GM12878 (cell line): ENCODE results near the gene CCDC9. TPM values are rescaled to one million over a fixed set of nuclear protein-coding genes. Genes with fewer than 3 reads are reported as not detected.

Source experiments
- ATAC-seq: fragments of 200-7000 bp; cut with Tn5 transposase; 3 replicates; pipeline ENCODE4 v1.9.1; 2020; ENCODE audit warnings: mild to moderate bottlenecking, moderate library complexity
- BruUV-seq: library from RNA; stranded (reverse); fragments of 400-500 nt; replicated peaks from 2 replicates; lab custom pipeline; 2021; lab: Mats Ljungman, UMichigan
- CTCF ChIA-PET: fragments of 300-600 bp; sonication (Branson Sonifier 250); formaldehyde crosslinking; extraction: SDS; loops from one replicate; lab custom pipeline; 2021; ENCODE audit warnings: inconsistent platforms; lab: Yijun Ruan, JAX
- POLR2A ChIA-PET: fragments of 350-600 bp; formaldehyde crosslinking; extraction: SDS; loops from one replicate; lab custom pipeline; 2021; ENCODE audit warnings: inconsistent platforms; lab: Charles Lee
- RAD21 ChIA-PET: fragments of 300-600 bp; sonication (Branson Sonifier 250); formaldehyde crosslinking; loops from one replicate; lab custom pipeline; 2023; ENCODE audit warnings: antibody characterized with exemption; ENCODE audit not compliant: unreplicated experiment; lab: Charles Lee
- SMC1A ChIA-PET: fragments of 300-600 bp; sonication (Branson Sonifier 250); formaldehyde crosslinking; loops from one replicate; lab custom pipeline; 2023; ENCODE audit not compliant: unreplicated experiment, uncharacterized antibody; lab: Charles Lee
- DNase-seq: peaks from one replicate; pipeline ENCODE4 v3.0.0-alpha.2; 2011; ENCODE audit warnings: low read depth, low spot score
- FAIRE-seq: peaks from 3 replicates; lab custom pipeline; 2011; peaks lifted over from hg19 to GRCh38; lab: Jason Lieb, UNC
- H2AFZ ChIP-seq: 2 replicates; pipeline ENCODE4 v1.6.0; 2011; ENCODE audit warnings: low read depth, low read length, control low read depth; ENCODE audit not compliant: control insufficient read depth
- H3K27ac ChIP-seq: 2 replicates; pipeline ENCODE4 v1.5.1; 2011; ENCODE audit warnings: control low read depth; ENCODE audit not compliant: control insufficient read depth, insufficient read depth
- H3K27me3 ChIP-seq, 2 experiments: replicated peaks in 1 of 2; 2 replicates each; pipeline versions ENCODE4 v1.6.0 to v1.6.1; 2011; ENCODE audit warnings: low read length in 1 of 2; ENCODE audit not compliant: control insufficient read depth in 2 of 2, insufficient read depth in 2 of 2
- H3K36me3 ChIP-seq, 2 experiments: 2 replicates each; pipeline ENCODE4 v1.5.1; 2011; ENCODE audit warnings: low read length in 1 of 2; ENCODE audit not compliant: control insufficient read depth in 2 of 2, insufficient read depth in 2 of 2
- H3K4me1 ChIP-seq: 2 replicates; pipeline ENCODE4 v1.6.1; 2011; ENCODE audit warnings: mild to moderate bottlenecking, low read length, moderate library complexity, mixed read lengths; ENCODE audit not compliant: control insufficient read depth, insufficient read depth
- H3K4me2 ChIP-seq: 2 replicates; pipeline ENCODE4 v1.6.0; 2011; ENCODE audit warnings: control low read depth; ENCODE audit not compliant: control insufficient read depth, insufficient read depth
- H3K4me3 ChIP-seq: fragments of 200-600 bp; sonication (generic); 2 replicates; pipeline ENCODE4 v1.5.1; 2016
- H3K79me2 ChIP-seq: 2 replicates; pipeline ENCODE4 v1.6.0; 2011; ENCODE audit warnings: low read length; ENCODE audit not compliant: control insufficient read depth, insufficient read depth
- H3K9ac ChIP-seq: 2 replicates; pipeline ENCODE4 v1.8.0; 2011; ENCODE audit warnings: low read length, control low read depth, mixed read lengths; ENCODE audit not compliant: control insufficient read depth, insufficient read depth
- H3K9me3 ChIP-seq: replicated peaks from 3 replicates; pipeline ENCODE4 v1.5.1; 2011; ENCODE audit warnings: mild to moderate bottlenecking, low read length; ENCODE audit not compliant: control insufficient read depth, insufficient read depth
- H4K20me1 ChIP-seq: 2 replicates; pipeline ENCODE4 v1.6.0; 2011; ENCODE audit not compliant: control insufficient read depth, insufficient read depth
- BRCA1 ChIP-seq: IDR thresholded peaks from 2 replicates; pipeline ENCODE4 v1.6.1; 2011; ENCODE audit warnings: low read depth, low read length, improper control_type of control experiment
- DPF2 ChIP-seq: fragments of 450-650 bp; IDR thresholded peaks from 2 replicates; pipeline ENCODE4 v1.6.1; 2017; ENCODE audit warnings: mild to moderate bottlenecking
- HDGF ChIP-seq: fragments of 450-650 bp; IDR thresholded peaks from 2 replicates; pipeline ENCODE4 v1.6.1; 2016; ENCODE audit warnings: antibody characterized with exemption
- IKZF1 ChIP-seq: fragments of 450-650 bp; conservative IDR thresholded peaks from 2 replicates; pipeline ENCODE4 v1.6.1; 2017; ENCODE audit warnings: antibody characterized with exemption, mild to moderate bottlenecking
- IRF4 ChIP-seq: IDR thresholded peaks from 2 replicates; pipeline ENCODE4 v1.6.1; 2011; ENCODE audit warnings: low read depth, low read length
- MTA3 ChIP-seq: IDR thresholded peaks from 2 replicates; pipeline ENCODE4 v1.6.1; 2012; ENCODE audit warnings: low read length, inconsistent platforms, borderline replicate concordance
- RAD21 ChIP-seq: IDR thresholded peaks from 2 replicates; pipeline ENCODE4 v1.6.1; 2011; ENCODE audit warnings: mild to moderate bottlenecking, low read depth, low read length, moderate library complexity; ENCODE audit not compliant: insufficient read depth
- RAD51 ChIP-seq: fragments of 450-650 bp; IDR thresholded peaks from 2 replicates; pipeline ENCODE4 v1.6.1; 2016; ENCODE audit warnings: moderate library complexity, mild to moderate bottlenecking, inconsistent platforms
- REST ChIP-seq: IDR thresholded peaks from 2 replicates; pipeline ENCODE4 v1.6.1; 2012; ENCODE audit warnings: mild to moderate bottlenecking, low read depth, low read length
- SMAD1 ChIP-seq: fragments of 450-650 bp; IDR thresholded peaks from 2 replicates; pipeline ENCODE4 v1.6.1; 2018; ENCODE audit warnings: mild to moderate bottlenecking, low read depth; ENCODE audit not compliant: partially characterized antibody
- SMC3 ChIP-seq: IDR thresholded peaks from 2 replicates; pipeline ENCODE4 v1.6.1; 2011; ENCODE audit warnings: low read length, improper control_type of control experiment, borderline replicate concordance
- SREBF2 ChIP-seq: IDR thresholded peaks from 2 replicates; pipeline ENCODE4 v1.6.1; 2012; ENCODE audit warnings: mild to moderate bottlenecking, low read length
- ZNF687 ChIP-seq: fragments of 450-650 bp; IDR thresholded peaks from 2 replicates; pipeline ENCODE4 v1.6.1; 2017; ENCODE audit warnings: mild to moderate bottlenecking, moderate library complexity
- WGBS: methylation state at CpG from one replicate; pipeline ENCODE4 v1.1.6; 2016; ENCODE audit warnings: low lambda C conversion rate; ENCODE audit not compliant: insufficient replicate concordance, insufficient coverage; ENCODE audit errors: missing lambda C conversion rate; 5-methylcytosine and 5-hydroxymethylcytosine counted together
- in situ Hi-C: fragments of 300-500 bp; cut with MboI; formaldehyde crosslinking; loops from 9 replicates; pipeline ENCODE4 v1.14.3; 2018; ENCODE audit warnings: mixed read lengths
- intact Hi-C: fragments of 100-400 bp; cut with micrococcal nuclease; formaldehyde crosslinking; loops from one replicate; pipeline ENCODE4 v1.14.2; 2022; ENCODE audit not compliant: unreplicated experiment
- polyA plus RNA-seq, 11 experiments: library from polyadenylated mRNA; depleted of rRNA in 4 of 11; unstranded in 6 of 11; stranded (reverse) in 5 of 11; fragments of >200 nt; fragmentation: Nextera tagmentation in 4 of 11; fragmentation: Illumina TruSeq in 1 of 11; extraction: Ambion mirVana in 4 of 11; extraction: Trizol in 1 of 11; gene quantifications; 1 replicate in 1 of 11; 2 replicates in 10 of 11; pipeline versions ENCODE4 v1.2.1 to v1.2.3, GENCODE V29; 2011 to 2016; ENCODE audit warnings: inconsistent platforms in 2 of 11, missing spikeins in 2 of 11, low read depth in 1 of 11
- total RNA-seq, 4 experiments: library from RNA; depleted of rRNA in 3 of 4; stranded (reverse); fragments of >200 nt in 3 of 4; fragmentation: Illumina TruSeq in 1 of 4; extraction: Trizol in 1 of 4; gene quantifications; 2 replicates each; pipeline versions ENCODE4 v1.2.1 to v1.2.3, GENCODE V29; 2013 to 2021

CCDC9 gene
- total and polyA plus RNA-seq, 10 of the 15 experiments (the other 5 are each of a cell fraction or from before 2014, with no cell fraction given), result 0.18 to 17.5 (median 7.1) TPM; not detected in 1

GRCh38 chr19:47319923-47320871 lies 63.9 kb downstream of the CCDC9 start:
- Histone ChIP-seq H3K4me3 (no peak overlapping the region), H3K9me3 (no peaks in the 10 kb centered on the region; the same call in 2 of the 3 replicates), H3K4me2 (no peak overlapping the region), H3K27me3 (no peaks in the 10 kb centered on the region), H3K4me1 (no peaks in the 10 kb centered on the region), H3K36me3 (no peaks in the 10 kb centered on the region), H3K79me2 (no peaks in the 10 kb centered on the region), H3K27ac (no peak overlapping the region), H3K9ac (no peak overlapping the region), H4K20me1 (no peaks in the 10 kb centered on the region), H2AFZ (no peak overlapping the region)
- no TSS peak for BruUV-seq
- ATAC-seq, result no peak
- in situ Hi-C loops (no loop called here), intact Hi-C loops (no loop called here)
- ChIA-PET CTCF (interaction anchor here (0.6 to 1.0 kb wide), 2 partner anchors 71 to 831 kb away, joined by 3 read pairs; no protein-coding TSS in a partner anchor), SMC1A (no interaction called here), POLR2A (no interaction called here), RAD21 (no interaction called here)
- 73% methylated on average over 46 of the region's 46 CpGs for WGBS
- DNase-seq, result no peak
- no peak for FAIRE-seq
- no peak for TF ChIP-seq RAD51
- TF ChIP-seq SMAD1, result no peak
- TF ChIP-seq REST, result no peak
- TF ChIP-seq DPF2, result no peak
- no peak for TF ChIP-seq IKZF1
- TF ChIP-seq HDGF, result no peak
- TF ChIP-seq IRF4, result no peak
- TF ChIP-seq RAD21, result no peak
- TF ChIP-seq BRCA1, result no peak
- TF ChIP-seq SREBF2, result no peak
- no peak for TF ChIP-seq MTA3
- no peak for TF ChIP-seq ZNF687
- no peak for TF ChIP-seq SMC3
